HL-60 (cell line): ENCODE measurements around the gene HSD11B2.

Source experiments
- DNase-seq, 2 experiments: peaks; one replicate each; pipeline ENCODE4 v3.0.0-alpha.2; 2010 to 2020; ENCODE audit warnings: low read depth in 1 of 2, low spot score in 1 of 2
- H3K27ac ChIP-seq: fragments of 250-450 bp; sonication (Bioruptor Pico); replicated peaks from 2 replicates; pipeline ENCODE4 v1.5.1; 2020; ENCODE audit warnings: mild to moderate bottlenecking, moderate library complexity
- H3K27me3 ChIP-seq: fragments of 250-450 bp; sonication (Bioruptor Pico); 2 replicates; pipeline ENCODE4 v1.5.1; 2021; ENCODE audit warnings: mild to moderate bottlenecking, moderate library complexity; ENCODE audit not compliant: insufficient read depth, poor library complexity, severe bottlenecking
- H3K4me3 ChIP-seq: replicated peaks from 2 replicates; pipeline ENCODE4 v1.5.1; 2011; ENCODE audit warnings: mild to moderate bottlenecking, control low read depth, low read length; ENCODE audit not compliant: insufficient read depth
- CTCF ChIP-seq: IDR thresholded peaks from one replicate; pipeline ENCODE4 v1.5.1; 2011; ENCODE audit warnings: low read length, control low read depth, inconsistent platforms; ENCODE audit not compliant: insufficient read depth
- GABPA ChIP-seq: IDR thresholded peaks from 2 replicates; pipeline ENCODE4 v1.6.1; 2012; ENCODE audit warnings: low read depth
- POLR2AphosphoS5 ChIP-seq: IDR thresholded peaks from 2 replicates; pipeline ENCODE4 v1.6.1; 2012; ENCODE audit warnings: low read depth
- REST ChIP-seq: IDR thresholded peaks from 2 replicates; pipeline ENCODE4 v1.6.1; 2012; ENCODE audit warnings: low read depth; ENCODE audit not compliant: insufficient replicate concordance
- SPI1 ChIP-seq: IDR thresholded peaks from 2 replicates; pipeline ENCODE4 v1.6.1; 2012; ENCODE audit warnings: low read depth, mild to moderate bottlenecking, borderline replicate concordance

Gene HSD11B2

GRCh38 chr16:67436640-67437193 lies 5.8 kb downstream of the HSD11B2 start:
- no peak overlapping the region for H3K27ac ChIP-seq
- no peak overlapping the region for H3K4me3 ChIP-seq
- DNase-seq: no peak
- TF ChIP-seq REST (no peak), POLR2AphosphoS5 (no peak; the same call in 1 of the 2 replicates), GABPA (no peak), CTCF (no peak), SPI1 (no peak)
- peaks cover 2% of the 10 kb centered on the region for H3K27me3 ChIP-seq

GRCh38 chr16:67437513-67437912 lies 6.6 kb downstream of the HSD11B2 start:
- no peaks in the 10 kb centered on the region for H3K27me3 ChIP-seq
- DNase-seq: no peak
- no peak overlapping the region for H3K4me3 ChIP-seq
- no peak overlapping the region for H3K27ac ChIP-seq
- TF ChIP-seq REST (no peak), POLR2AphosphoS5 (no peak), SPI1 (no peak), GABPA (no peak), CTCF (no peak)

- H3K27me3 ChIP-seq: no peaks in the 10 kb centered on the region
- H3K27ac ChIP-seq: no peak overlapping the region
- DNase-seq: no peak
- H3K4me3 ChIP-seq: no peak overlapping the region
- TF ChIP-seq SPI1 (no peak), CTCF (no peak), REST (no peak), POLR2AphosphoS5 (no peak), GABPA (no peak)
Observed at GRCh38 chr16:67438098-67438791, 7.3 kb downstream of the HSD11B2 start.
